Mesothelial cell of epicardium (in vitro differentiated cells): Measurements from ENCODE around the gene TULP3. TPM values are rescaled to one million over a fixed set of nuclear protein-coding genes. Genes with fewer than 3 reads are reported as not detected.

Source experiments
- DNase-seq, 2 experiments: peaks; one replicate each; pipeline ENCODE4 v3.0.0; 2021; ENCODE audit warnings: low spot score in 2 of 2; ENCODE audit not compliant: unreplicated experiment in 2 of 2
- H3K27ac Mint-ChIP-seq: 2 replicates; pipeline ENCODE4 v1.8.0; 2021; ENCODE audit warnings: mixed read lengths
- H3K27me3 Mint-ChIP-seq: 2 replicates; pipeline ENCODE4 v1.8.0; 2021; ENCODE audit warnings: low read depth, mixed read lengths
- H3K36me3 Mint-ChIP-seq: 2 replicates; pipeline ENCODE4 v1.8.0; 2021; ENCODE audit warnings: mixed read lengths
- H3K4me1 Mint-ChIP-seq: 2 replicates; pipeline ENCODE4 v1.8.0; 2021; ENCODE audit warnings: mixed read lengths
- H3K4me3 Mint-ChIP-seq: 2 replicates; pipeline ENCODE4 v1.8.0; 2021; ENCODE audit warnings: mild to moderate bottlenecking, moderate library complexity, mixed read lengths
- H3K9me3 Mint-ChIP-seq: 2 replicates; pipeline ENCODE4 v1.8.0; 2021; ENCODE audit warnings: mixed read lengths
- CTCF ChIP-seq: fragments of 200-600 bp; sonication (generic); IDR thresholded peaks from one replicate; pipeline ENCODE4 v1.5.0; 2021; ENCODE audit warnings: antibody characterized with exemption; ENCODE audit not compliant: unreplicated experiment
- total RNA-seq: library from RNA; stranded (reverse); gene quantifications from 3 replicates; pipeline ENCODE4 v1.2.1, GENCODE V29; 2021

Gene TULP3
- total RNA-seq, 1 donor from 2014 or later = 25.2 TPM

GRCh38 chr12:2851931-2852330 lies 38.8 kb upstream of the TULP3 start:
- H3K4me3 Mint-ChIP-seq = no peak overlapping the region
- H3K4me1 Mint-ChIP-seq = peaks cover 5% of the 10 kb centered on the region
- H3K27ac Mint-ChIP-seq = no peak overlapping the region
- no peak for TF ChIP-seq CTCF
- no peak for DNase-seq
- H3K27me3 Mint-ChIP-seq = no peaks in the 10 kb centered on the region
- H3K36me3 Mint-ChIP-seq = peaks cover 2% of the 10 kb centered on the region
- H3K9me3 Mint-ChIP-seq = no peaks in the 10 kb centered on the region

GRCh38 chr12:2853626-2854025 lies 37.1 kb upstream of the TULP3 start:
- no peaks in the 10 kb centered on the region for H3K27me3 Mint-ChIP-seq
- no peaks in the 10 kb centered on the region for H3K9me3 Mint-ChIP-seq
- peak; percentile 76 for TF ChIP-seq CTCF
- peak; percentile 81 to 92 for DNase-seq
- H3K4me1 Mint-ChIP-seq = peaks cover 5% of the 10 kb centered on the region
- H3K27ac Mint-ChIP-seq = no peak overlapping the region
- no peak overlapping the region for H3K4me3 Mint-ChIP-seq
- H3K36me3 Mint-ChIP-seq = no peaks in the 10 kb centered on the region

GRCh38 chr12:2854669-2855453 lies 35.8 kb upstream of the TULP3 start:
- TF ChIP-seq CTCF = no peak
- H3K27ac Mint-ChIP-seq = no peak overlapping the region
- H3K36me3 Mint-ChIP-seq = peaks cover 1% of the 10 kb centered on the region
- H3K4me3 Mint-ChIP-seq = no peak overlapping the region
- H3K4me1 Mint-ChIP-seq = peaks cover 5% of the 10 kb centered on the region
- no peaks in the 10 kb centered on the region for H3K9me3 Mint-ChIP-seq
- no peaks in the 10 kb centered on the region for H3K27me3 Mint-ChIP-seq
- DNase-seq = no peak

- no peaks in the 10 kb centered on the region for H3K27me3 Mint-ChIP-seq
- H3K9me3 Mint-ChIP-seq = no peaks in the 10 kb centered on the region
- DNase-seq = no peak
- no peak overlapping the region for H3K4me3 Mint-ChIP-seq
- H3K27ac Mint-ChIP-seq = no peak overlapping the region
- H3K4me1 Mint-ChIP-seq = peaks cover 5% of the 10 kb centered on the region
- TF ChIP-seq CTCF = no peak
- H3K36me3 Mint-ChIP-seq = peaks cover 7% of the 10 kb centered on the region
These were observed 35.1 kb upstream of the TULP3 start for GRCh38 chr12:2855546-2855945.

- Mint-ChIP-seq H3K4me3 (no peak overlapping the region), H3K4me1 (peaks cover 5% of the 10 kb centered on the region), H3K9me3 (no peaks in the 10 kb centered on the region), H3K27ac (no peak overlapping the region), H3K36me3 (peaks cover 7% of the 10 kb centered on the region), H3K27me3 (no peaks in the 10 kb centered on the region)
- no peak for DNase-seq
- TF ChIP-seq CTCF = no peak
These were observed 34.6 kb upstream of the TULP3 start for GRCh38 chr12:2856051-2856450.

DNA sequence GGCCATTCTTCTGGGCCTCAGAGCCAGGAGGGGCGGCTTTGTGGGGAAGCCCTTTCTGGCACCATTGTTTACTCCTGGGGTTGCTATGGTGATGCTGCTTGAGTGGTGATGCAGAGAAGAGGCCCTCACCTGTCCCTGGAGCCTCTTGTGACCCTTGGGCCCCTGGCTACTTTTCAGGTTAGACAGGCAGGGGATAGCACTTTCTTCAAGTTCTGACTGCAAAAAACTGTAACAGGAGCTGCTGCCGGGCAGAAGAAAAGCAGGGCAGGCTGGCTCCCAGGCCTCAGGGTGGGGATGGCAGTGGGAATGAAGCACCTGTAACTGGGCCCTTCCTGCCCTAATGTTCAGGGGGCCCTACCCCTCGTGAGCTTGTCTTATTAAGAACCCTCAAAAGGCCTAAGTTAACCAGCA lies 33.7 kb upstream of the TULP3 start, which contains the start of gene TEX52:
Gene TEX52 (minus strand): TSS at position 19 of the 411 bp plus-strand sequence. CDS start 13 bp downstream, at position 6.
- Mint-ChIP-seq H3K9me3 (no peaks in the 10 kb centered on the region), H3K27ac (no peak within 1 kb of the TSS), H3K27me3 (no peaks in the 10 kb centered on the region), H3K36me3 (peaks cover 10% of the 10 kb centered on the region), H3K4me3 (no peak within 1 kb of the TSS), H3K4me1 (peaks cover 5% of the 10 kb centered on the region)
- no peak for DNase-seq
- no peak for TF ChIP-seq CTCF
